Smooth muscle cell (in vitro differentiated cells): ENCODE data around the gene UBE2H. TPM values are rescaled to one million over a fixed set of nuclear protein-coding genes. Genes with fewer than 3 reads are reported as not detected.
A peak's percentile ranks its signal among the peaks of the same experiment; 100 is the strongest.

Experiments used
- DNase-seq: peaks from one replicate; lab custom pipeline; 2025; ENCODE audit not compliant: unreplicated experiment; lab: John Stamatoyannopoulos, UW
- H2AFZ ChIP-seq: fragments of 200-600 bp; sonication (generic); 2 replicates; pipeline ENCODE4 v1.6.0; 2016; ENCODE audit warnings: antibody characterized with exemption, low read depth, mild to moderate bottlenecking
- H3F3A ChIP-seq: fragments of 200-600 bp; sonication (generic); 2 replicates; pipeline ENCODE4 v1.6.0; 2017; ENCODE audit warnings: antibody characterized with exemption, low read depth
- H3K27ac ChIP-seq: fragments of 200-600 bp; sonication (generic); 2 replicates; pipeline ENCODE4 v1.5.1; 2016; ENCODE audit warnings: low read depth, mild to moderate bottlenecking
- H3K27me3 ChIP-seq: fragments of 200-600 bp; sonication (generic); 2 replicates; pipeline ENCODE4 v1.6.1; 2016; ENCODE audit warnings: low read depth, mild to moderate bottlenecking
- H3K36me3 ChIP-seq: fragments of 200-600 bp; sonication (generic); 2 replicates; pipeline ENCODE4 v1.5.1; 2016; ENCODE audit warnings: low read depth
- H3K4me1 ChIP-seq: fragments of 200-600 bp; sonication (generic); 2 replicates; pipeline ENCODE4 v1.5.1; 2016; ENCODE audit warnings: low read depth
- H3K4me2 ChIP-seq: fragments of 200-600 bp; sonication (generic); 2 replicates; pipeline ENCODE4 v1.6.0; 2016; ENCODE audit warnings: mild to moderate bottlenecking
- H3K4me3 ChIP-seq: fragments of 200-600 bp; sonication (generic); 2 replicates; pipeline ENCODE4 v1.5.1; 2016; ENCODE audit warnings: mild to moderate bottlenecking
- H3K79me2 ChIP-seq: fragments of 200-600 bp; sonication (generic); 2 replicates; pipeline ENCODE4 v1.6.0; 2016; ENCODE audit warnings: low read depth, mild to moderate bottlenecking
- H3K9ac ChIP-seq: fragments of 200-600 bp; sonication (generic); 2 replicates; pipeline ENCODE4 v1.6.0; 2016; ENCODE audit warnings: low read depth
- H3K9me3 ChIP-seq: fragments of 200-600 bp; sonication (generic); replicated peaks from 2 replicates; pipeline ENCODE4 v1.5.1; 2016; ENCODE audit warnings: low read depth
- H4K20me1 ChIP-seq: fragments of 200-600 bp; sonication (generic); 2 replicates; pipeline ENCODE4 v1.6.0; 2016; ENCODE audit warnings: low read depth
- CTCF ChIP-seq: fragments of 200-600 bp; sonication (generic); IDR thresholded peaks from 2 replicates; pipeline ENCODE4 v1.5.1; 2017; ENCODE audit warnings: borderline replicate concordance, mild to moderate bottlenecking, antibody characterized with exemption; ENCODE audit not compliant: insufficient read depth, poor library complexity, severe bottlenecking
- WGBS: methylation state at CpG from one replicate; pipeline ENCODE4 v1.1.7; 2016; ENCODE audit warnings: low lambda C conversion rate; 5-methylcytosine and 5-hydroxymethylcytosine counted together
- polyA plus RNA-seq: library from polyadenylated mRNA; unstranded; fragments of >200 nt; fragmentation: Nextera tagmentation; extraction: Ambion mirVana; gene quantifications from 2 replicates; pipeline ENCODE4 v1.2.1, GENCODE V29; 2016
- total RNA-seq: library from RNA; depleted of rRNA; stranded (reverse); fragments of >200 nt; gene quantifications from 2 replicates; pipeline ENCODE4 v1.2.3, GENCODE V29; 2014

Gene UBE2H
- total and polyA plus RNA-seq, 2 experiments from 2014 or later = 66.1 to 94.5 TPM

DNA sequence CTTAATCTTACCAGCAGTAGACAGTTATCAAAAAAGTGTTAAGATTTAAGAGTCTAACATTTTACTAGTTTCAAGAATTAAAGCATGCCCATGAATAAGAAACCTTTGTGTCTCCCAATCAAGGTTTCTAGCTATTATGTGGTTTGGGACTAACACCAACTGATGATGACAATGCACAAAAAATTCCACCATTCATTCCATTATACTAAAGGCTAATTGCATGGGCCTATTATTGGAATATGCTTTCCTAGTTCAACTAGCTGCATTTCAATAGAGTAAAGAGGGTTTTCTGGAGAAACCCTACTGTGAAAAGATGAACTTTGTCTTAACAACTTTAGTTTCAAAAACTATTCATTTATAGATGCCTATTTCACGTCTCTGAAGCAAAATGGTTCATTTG, 44.6 kb downstream of the UBE2H start:
- DNase-seq = no peak
- H3K36me3 ChIP-seq = no peaks in the 10 kb centered on the region
- peaks cover 100% of the 10 kb centered on the region for H4K20me1 ChIP-seq
- H3K4me2 ChIP-seq = no peak overlapping the region
- H3K79me2 ChIP-seq = peaks cover 93% of the 10 kb centered on the region
- no peaks in the 10 kb centered on the region for H3K9me3 ChIP-seq
- peak overlapping the region; percentile 21 for H3K27ac ChIP-seq
- no peak for TF ChIP-seq CTCF
- no peak overlapping the region for H3K9ac ChIP-seq
- peaks cover 4% of the 10 kb centered on the region for H3F3A ChIP-seq
- H3K4me1 ChIP-seq = peaks cover 6% of the 10 kb centered on the region
- H3K4me3 ChIP-seq = no peak overlapping the region
- no peaks in the 10 kb centered on the region for H3K27me3 ChIP-seq
- 90% methylated on average over 1 of the region's 1 CpG for WGBS
- no peak overlapping the region for H2AFZ ChIP-seq

DNA sequence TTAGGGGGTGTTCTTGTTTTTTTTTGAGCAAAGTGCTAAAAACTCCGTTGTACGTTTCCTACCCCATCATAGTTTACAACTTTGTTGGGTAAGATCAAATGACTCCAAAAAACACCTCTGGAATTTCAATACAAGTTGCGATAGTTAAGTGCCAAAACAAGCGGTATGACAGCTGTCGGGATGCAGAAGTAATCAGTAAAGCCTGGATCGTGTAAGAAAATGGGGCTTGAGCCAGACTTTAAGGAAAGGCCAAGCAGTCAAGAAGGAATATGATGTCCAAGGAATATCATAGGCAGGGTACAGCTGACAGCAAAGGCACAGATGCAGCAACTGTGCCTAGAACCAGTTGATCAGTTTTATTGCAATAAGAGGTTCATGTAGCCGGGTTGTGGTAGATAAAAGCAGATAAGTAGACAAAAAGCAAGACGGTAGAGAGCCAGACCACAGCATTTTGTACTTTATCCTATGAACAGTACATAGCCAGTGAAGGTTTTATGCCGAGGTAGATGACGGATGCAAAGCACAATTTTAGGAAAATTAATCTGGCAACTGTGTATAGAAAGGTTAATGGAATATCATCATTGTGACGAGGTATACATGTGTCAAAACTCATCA, 45.5 kb downstream of the UBE2H start:
- Histone ChIP-seq H3F3A (no peaks in the 10 kb centered on the region), H3K4me1 (peaks cover 6% of the 10 kb centered on the region), H3K4me2 (no peak overlapping the region), H4K20me1 (peaks cover 100% of the 10 kb centered on the region), H3K27me3 (no peaks in the 10 kb centered on the region), H3K79me2 (peaks cover 93% of the 10 kb centered on the region), H3K9me3 (no peaks in the 10 kb centered on the region), H3K4me3 (no peak overlapping the region), H2AFZ (no peak overlapping the region), H3K27ac (peak overlapping the region; percentile 10), H3K9ac (no peak overlapping the region), H3K36me3 (no peaks in the 10 kb centered on the region)
- no peak for DNase-seq
- 88% methylated on average over 11 of the region's 11 CpGs for WGBS
- no peak for TF ChIP-seq CTCF

DNA sequence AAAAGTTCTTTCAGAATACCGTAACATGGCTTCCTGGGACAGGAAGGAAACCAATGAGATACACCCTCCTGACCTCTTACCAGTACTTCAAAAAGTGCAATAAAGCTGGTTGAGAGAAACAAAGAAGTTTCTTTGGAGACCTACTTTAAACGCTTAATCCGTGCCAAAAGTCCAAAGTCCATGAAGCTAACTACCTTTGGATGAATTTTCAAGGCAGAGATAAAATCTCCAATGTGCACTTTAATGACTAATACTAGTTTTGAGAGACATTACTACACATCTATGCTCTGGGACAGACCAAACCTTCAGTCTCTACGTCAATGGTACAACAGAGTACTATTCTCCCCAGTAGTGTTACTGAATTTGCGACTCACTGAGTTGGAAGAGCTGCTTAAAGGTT, 46.1 kb downstream of the UBE2H start:
- no peak overlapping the region for H2AFZ ChIP-seq
- no peaks in the 10 kb centered on the region for H3K27me3 ChIP-seq
- no peak overlapping the region for H3K9ac ChIP-seq
- peaks cover 100% of the 10 kb centered on the region for H4K20me1 ChIP-seq
- H3K4me1 ChIP-seq = peaks cover 6% of the 10 kb centered on the region
- TF ChIP-seq CTCF = no peak
- WGBS = 93% methylated on average over 5 of the region's 5 CpGs
- no peaks in the 10 kb centered on the region for H3K36me3 ChIP-seq
- no peaks in the 10 kb centered on the region for H3F3A ChIP-seq
- H3K27ac ChIP-seq = no peak overlapping the region
- DNase-seq = no peak
- no peaks in the 10 kb centered on the region for H3K9me3 ChIP-seq
- H3K4me2 ChIP-seq = no peak overlapping the region
- no peak overlapping the region for H3K4me3 ChIP-seq
- H3K79me2 ChIP-seq = peaks cover 92% of the 10 kb centered on the region

DNA sequence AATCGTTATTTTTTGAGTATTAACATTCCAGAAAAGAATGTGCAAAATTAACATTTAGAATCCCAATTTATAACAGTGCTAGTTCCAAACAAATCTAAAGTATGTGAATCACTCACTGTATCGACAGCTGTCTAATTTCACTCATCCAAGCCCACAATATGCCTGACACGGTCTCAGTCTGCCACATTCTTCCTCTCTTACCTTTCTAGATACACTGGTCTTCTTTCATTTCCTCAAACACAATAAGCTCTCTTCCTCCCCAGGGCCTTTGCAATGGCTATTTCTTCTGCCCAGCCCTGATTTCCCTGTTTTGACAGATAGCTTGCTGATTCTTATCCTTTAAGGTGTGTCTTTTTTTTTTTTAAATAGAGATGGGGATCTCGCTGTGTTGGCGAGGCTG, 48.8 kb downstream of the UBE2H start:
- no peaks in the 10 kb centered on the region for H3K36me3 ChIP-seq
- no peak for DNase-seq
- H4K20me1 ChIP-seq = peaks cover 100% of the 10 kb centered on the region
- H3K4me2 ChIP-seq = no peak overlapping the region
- H3K4me1 ChIP-seq = peaks cover 6% of the 10 kb centered on the region
- H2AFZ ChIP-seq = no peak overlapping the region
- H3K27me3 ChIP-seq = no peaks in the 10 kb centered on the region
- no peaks in the 10 kb centered on the region for H3K9me3 ChIP-seq
- peaks cover 88% of the 10 kb centered on the region for H3K79me2 ChIP-seq
- no peak overlapping the region for H3K9ac ChIP-seq
- H3F3A ChIP-seq = no peaks in the 10 kb centered on the region
- WGBS = 89% methylated on average over 5 of the region's 5 CpGs
- TF ChIP-seq CTCF = no peak
- H3K4me3 ChIP-seq = no peak overlapping the region
- no peak overlapping the region for H3K27ac ChIP-seq
